ENCODE measurements around the gene ZSCAN10. TPM values are rescaled to one million over a fixed set of nuclear protein-coding genes. Genes with fewer than 3 reads are reported as not detected.

The ZSCAN10 gene
- total RNA-seq, 1 experiment from 2014 or later: not detected

DNA sequence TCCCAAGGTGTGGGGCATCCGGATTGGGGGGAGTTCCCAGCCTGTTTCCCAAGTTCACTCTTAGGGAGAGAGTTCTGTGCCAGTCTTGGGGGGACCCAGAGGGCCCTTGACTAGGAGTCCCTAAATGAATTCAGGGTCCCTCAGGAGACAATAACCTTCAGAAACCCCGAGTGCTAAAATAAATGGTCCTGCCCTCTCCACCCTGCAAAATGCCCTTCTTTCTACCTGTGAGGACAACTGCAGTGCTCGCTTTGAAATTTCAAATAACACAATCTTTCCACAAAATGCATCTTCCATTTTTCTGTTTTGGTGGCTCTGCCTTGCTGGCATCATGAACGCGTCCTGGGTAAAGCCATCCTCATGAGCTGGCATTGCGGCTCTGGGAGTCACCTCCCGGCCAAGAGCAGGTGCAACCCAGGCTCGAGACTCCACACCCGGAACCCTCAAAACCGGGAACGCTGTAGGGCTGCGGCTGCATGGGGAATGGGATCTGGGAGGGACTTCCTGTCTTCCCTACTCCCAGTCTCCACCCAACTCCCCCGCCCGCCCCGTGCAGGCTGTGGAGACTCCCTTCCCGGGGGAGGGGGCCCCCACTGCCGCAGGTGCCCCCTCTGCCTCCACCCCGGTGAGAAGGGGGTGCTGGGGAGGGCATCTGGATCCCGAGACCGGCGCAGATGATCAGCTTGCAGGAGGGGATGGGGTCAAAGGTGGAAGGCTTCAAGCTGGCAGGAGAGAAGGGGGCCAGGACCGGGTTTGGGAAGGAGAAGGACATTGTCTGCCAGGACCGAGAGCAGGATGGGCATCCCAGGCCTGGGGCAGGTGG, 13.2 kb upstream of the ZSCAN10 start, which contains the start of gene ZNF205:
Gene ZNF205, plus strand, starts transcription at position 529 of the 823 bp plus-strand sequence. CDS start 845 bp downstream, outside the sequence.
- Histone ChIP-seq H3K9me3 (replicated peaks) (no peaks in the 10 kb centered on the region), H3K27me3 (replicated peaks) (no peaks in the 10 kb centered on the region), H3K27ac (no peak within 1 kb of the TSS), H3K4me3 (peak within 1 kb of the TSS; percentile 55), H3K4me1 (replicated peaks) (peaks cover 20% of the 10 kb centered on the region), H3K36me3 (peaks cover 20% of the 10 kb centered on the region)
- DNase-seq (ENCODE audit: low read depth in 1 of 2, low spot score in 2 of 2): peak; percentile 52 to 76

DNA sequence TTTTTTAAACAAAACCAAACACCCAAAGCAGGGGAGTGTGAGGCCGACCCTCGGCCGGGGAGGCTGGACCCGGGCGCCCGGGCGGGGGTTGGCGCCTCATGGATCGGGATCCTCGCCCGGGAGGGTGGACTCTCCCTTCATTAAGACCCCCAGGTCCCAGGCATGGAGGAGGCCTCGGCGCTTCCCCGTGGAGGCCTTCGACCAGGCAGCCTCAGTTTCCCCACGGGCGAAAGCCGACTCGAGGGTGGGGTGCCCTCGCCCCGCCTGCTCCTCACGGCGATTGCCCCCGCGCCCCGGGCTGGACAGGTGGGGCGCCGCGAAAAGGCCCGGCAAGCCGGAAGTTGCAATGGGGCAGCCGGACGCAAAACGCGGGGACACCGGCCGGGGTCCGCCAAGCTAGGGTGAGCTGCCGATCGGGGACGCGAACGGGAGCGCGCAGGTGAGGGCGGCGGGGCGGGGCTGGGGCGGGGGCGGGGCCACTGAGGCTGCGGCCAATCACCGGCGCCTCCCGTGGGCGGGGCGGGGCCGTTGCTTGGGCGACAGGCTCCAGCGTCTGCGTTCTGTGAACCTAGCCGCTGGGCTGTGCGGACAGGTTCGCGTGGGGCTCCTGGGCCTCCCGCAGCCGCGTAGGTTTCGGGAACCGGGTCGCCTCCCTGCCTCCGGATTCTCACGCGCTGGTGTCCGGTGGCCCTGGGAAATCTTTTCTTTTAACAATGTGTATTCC, 7.3 kb upstream of the ZSCAN10 start:
- Histone ChIP-seq H3K9me3 (replicated peaks) (no peaks in the 10 kb centered on the region), H3K4me1 (replicated peaks) (peaks cover 7% of the 10 kb centered on the region), H3K27ac (no peak overlapping the region), H3K36me3 (no peaks in the 10 kb centered on the region), H3K27me3 (replicated peaks) (no peaks in the 10 kb centered on the region), H3K4me3 (peak overlapping the region; percentile 49)
- DNase-seq (ENCODE audit: low read depth in 1 of 2, low spot score in 2 of 2): peak; percentile 60 to 93

DNA sequence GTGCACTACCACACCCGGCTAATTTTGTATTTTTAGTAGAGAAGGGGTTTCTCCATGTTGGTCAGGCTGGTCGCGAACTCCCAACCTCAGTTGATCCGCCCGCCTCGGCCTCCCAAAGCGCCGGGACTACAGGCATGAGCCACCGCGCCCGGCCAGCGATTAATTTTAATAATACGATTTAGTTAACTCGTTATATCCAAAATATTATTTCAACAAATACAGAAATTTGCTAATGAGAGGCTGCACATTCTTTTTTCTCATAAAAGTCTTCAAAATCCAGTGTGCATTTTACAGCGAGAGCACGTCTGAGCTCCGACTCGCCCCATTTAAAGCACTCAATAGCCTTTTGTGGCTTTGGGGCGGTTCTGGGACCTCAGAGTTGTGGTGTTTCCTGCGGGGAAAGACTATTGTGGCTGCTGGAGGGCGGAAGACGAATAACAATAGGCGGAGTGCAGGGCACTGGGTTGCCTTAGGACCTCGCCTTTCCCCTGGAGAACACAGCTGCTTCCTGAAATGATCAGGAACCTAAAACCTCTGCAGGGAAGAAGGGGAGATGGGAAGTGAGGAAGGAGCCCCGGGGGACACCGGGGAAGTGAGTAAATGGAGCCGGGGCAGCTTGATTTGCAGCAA, 2.9 kb upstream of the ZSCAN10 start:
- Histone ChIP-seq H3K4me3 (no peak overlapping the region), H3K27me3 (replicated peaks) (no peaks in the 10 kb centered on the region)

DNA sequence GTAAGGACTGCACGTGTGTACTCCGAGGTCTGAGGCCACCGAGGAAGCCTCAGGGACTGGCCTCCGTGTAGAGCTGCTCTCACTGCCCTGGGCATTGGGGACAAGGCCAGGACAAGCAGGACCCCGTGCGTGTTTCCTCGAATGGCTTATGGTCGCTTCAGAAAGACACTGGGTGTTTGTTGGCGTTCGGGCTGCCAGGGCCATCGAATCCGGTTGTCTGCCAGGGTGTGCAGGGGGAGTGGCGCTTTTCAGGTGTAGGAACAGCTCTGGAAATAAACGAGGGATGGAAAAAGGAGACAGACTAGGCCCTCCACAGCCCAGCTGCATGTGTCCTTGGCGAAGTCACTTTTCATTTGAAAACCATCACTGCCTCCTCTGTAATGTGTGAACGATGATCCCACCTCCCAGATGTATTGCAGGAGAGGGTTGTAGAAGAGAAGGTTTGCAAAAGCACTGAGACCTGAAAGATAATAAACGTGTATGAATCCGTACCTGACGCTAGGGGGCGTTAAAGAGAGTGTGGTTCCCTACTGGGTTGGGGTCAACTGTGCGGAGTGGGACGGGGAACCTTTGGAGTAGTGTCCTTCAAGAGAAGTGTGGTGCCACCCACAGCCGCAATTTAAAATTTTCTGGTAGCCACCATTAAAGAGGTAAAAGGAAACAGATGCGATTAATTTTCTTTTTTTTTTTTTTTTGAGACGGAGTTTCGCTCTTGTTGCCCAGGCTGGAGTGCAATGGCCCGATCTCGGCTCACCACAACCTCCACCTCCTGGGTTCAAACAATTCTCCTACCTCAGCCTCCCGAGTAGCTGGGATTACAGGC, 2.1 kb upstream of the ZSCAN10 start:
- Histone ChIP-seq H3K27ac (no peak overlapping the region), H3K36me3 (no peaks in the 10 kb centered on the region), H3K4me1 (replicated peaks) (peaks cover 5% of the 10 kb centered on the region; the same call in 1 of the 2 replicates), H3K9me3 (replicated peaks) (no peaks in the 10 kb centered on the region), H3K27me3 (replicated peaks) (no peaks in the 10 kb centered on the region), H3K4me3 (no peak overlapping the region)
- DNase-seq (ENCODE audit: low read depth in 1 of 2, low spot score in 2 of 2): no peak

More for the DNA sequence above, 2.9 kb upstream of the ZSCAN10 start:
- Histone ChIP-seq H3K9me3 (replicated peaks) (no peaks in the 10 kb centered on the region), H3K4me1 (replicated peaks) (peaks cover 8% of the 10 kb centered on the region), H3K27ac (no peak overlapping the region), H3K36me3 (no peaks in the 10 kb centered on the region)
- DNase-seq (ENCODE audit: low read depth in 1 of 2, low spot score in 2 of 2): no peak

DNA sequence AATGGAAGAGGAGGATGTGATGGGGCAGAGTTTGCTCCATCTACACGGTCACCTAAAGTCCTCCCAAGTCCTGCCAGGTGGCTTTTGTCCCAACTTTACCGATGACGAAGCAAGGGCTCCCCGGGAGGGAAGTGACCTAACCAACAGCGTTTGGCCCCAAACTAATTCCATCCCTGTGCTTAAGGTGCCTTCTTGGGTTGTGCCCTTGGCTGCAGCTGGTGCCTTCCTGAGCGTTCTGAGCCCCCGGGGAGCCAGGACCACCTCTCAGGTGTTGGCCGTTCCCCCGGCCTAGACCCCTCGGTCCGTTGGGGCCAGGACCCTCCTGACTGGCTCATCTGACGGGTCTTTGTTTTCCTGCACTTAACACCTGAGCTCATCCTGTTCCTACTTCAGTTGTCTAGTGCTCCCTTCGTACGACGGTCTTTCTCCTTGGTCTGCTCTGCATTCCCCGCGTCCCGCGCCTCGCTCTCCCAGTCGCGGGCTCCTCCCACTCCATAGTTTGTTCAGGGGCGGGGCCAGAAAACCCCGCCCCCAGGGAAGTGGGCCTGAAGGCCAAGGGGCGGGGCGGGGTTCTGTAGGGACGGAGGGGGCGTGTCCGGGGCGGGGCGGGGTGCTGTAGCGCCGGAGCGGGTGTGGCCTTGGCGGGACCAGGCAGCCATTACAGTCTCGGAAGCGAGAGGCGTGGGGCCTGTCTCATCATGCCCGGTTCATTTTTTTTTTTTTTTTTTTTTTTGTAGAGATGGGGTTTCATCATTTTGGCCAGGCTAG, 822 bp upstream of the ZSCAN10 start:
- Histone ChIP-seq H3K27ac (no peak overlapping the region), H3K36me3 (no peaks in the 10 kb centered on the region), H3K4me3 (no peak overlapping the region), H3K27me3 (replicated peaks) (no peaks in the 10 kb centered on the region), H3K9me3 (replicated peaks) (no peaks in the 10 kb centered on the region), H3K4me1 (replicated peaks) (peaks cover 5% of the 10 kb centered on the region; the same call in 1 of the 2 replicates)
- peak; percentile 83 to 91 for DNase-seq (ENCODE audit: low read depth in 1 of 2, low spot score in 2 of 2)

DNA sequence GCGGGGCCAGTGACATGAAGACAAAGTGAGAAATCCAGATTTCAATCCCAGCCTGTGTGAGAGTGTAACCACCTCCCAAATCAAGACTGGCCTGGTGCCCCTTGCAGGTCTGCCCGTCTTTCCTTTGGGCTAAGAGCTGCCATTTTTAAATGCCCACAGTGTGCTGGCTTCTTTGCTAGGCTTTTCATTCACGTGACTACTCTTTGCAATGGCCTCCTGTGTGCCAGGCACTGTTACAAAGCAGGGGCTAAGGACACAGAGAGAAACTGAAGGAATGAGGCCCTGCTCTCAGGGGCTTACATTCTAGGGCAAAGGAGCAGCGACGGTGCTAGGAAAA, 269 bp upstream of the ZSCAN10 start:
- Histone ChIP-seq H3K36me3 (no peaks in the 10 kb centered on the region), H3K4me1 (replicated peaks) (peaks cover 5% of the 10 kb centered on the region; the same call in 1 of the 2 replicates), H3K9me3 (replicated peaks) (no peaks in the 10 kb centered on the region), H3K4me3 (no peak overlapping the region), H3K27ac (no peak overlapping the region), H3K27me3 (replicated peaks) (no peaks in the 10 kb centered on the region)
- DNase-seq (ENCODE audit: low read depth in 1 of 2, low spot score in 2 of 2): no peak

DNA sequence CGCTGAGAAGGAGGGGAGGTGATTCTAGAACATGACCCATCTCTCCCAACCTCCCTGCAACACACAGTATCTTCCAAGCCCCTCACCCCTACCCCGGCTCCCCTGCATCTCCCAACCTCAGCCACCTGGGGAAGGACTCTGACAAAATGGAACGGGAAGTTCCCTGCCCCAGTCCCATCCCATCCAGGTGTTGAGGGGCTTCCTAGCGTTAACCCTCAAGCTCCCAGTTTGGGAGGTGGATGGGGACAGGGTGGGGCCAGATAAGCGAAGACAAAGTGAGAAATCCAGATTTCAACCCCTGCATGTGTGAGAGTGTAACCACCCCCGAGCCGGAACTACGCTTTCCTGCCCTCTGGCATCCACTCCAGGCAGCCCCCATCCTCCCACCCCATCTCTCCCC, 1.8 kb downstream of the ZSCAN10 start:
- Histone ChIP-seq H3K9me3 (replicated peaks) (no peaks in the 10 kb centered on the region), H3K4me1 (replicated peaks) (peaks cover 5% of the 10 kb centered on the region; the same call in 1 of the 2 replicates), H3K27ac (no peak overlapping the region), H3K27me3 (replicated peaks) (no peaks in the 10 kb centered on the region), H3K36me3 (no peaks in the 10 kb centered on the region), H3K4me3 (no peak overlapping the region)
- DNase-seq (ENCODE audit: low read depth in 1 of 2, low spot score in 2 of 2): no peak

DNA sequence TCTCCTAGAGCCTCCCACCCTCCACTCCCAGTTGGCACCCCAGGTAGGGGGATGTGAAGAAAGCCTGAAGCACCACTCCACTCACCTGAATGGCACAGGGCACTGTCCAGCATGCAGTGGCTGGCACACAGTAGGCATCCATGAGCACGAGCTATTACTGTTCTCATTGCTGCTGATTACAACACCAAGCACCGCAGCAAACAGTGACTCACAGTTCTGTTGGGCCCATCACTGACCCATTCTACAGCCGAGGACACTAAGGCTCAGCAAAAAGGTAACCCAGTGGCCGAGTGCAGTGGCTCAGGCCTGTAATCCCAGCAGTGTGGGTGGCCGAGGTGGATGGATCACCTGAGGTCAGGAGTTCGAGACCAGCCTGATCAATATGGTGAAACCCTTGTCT, 2.7 kb downstream of the ZSCAN10 start:
- Histone ChIP-seq H3K27me3 (replicated peaks) (no peaks in the 10 kb centered on the region), H3K4me1 (replicated peaks) (peaks cover 5% of the 10 kb centered on the region; the same call in 1 of the 2 replicates), H3K36me3 (no peaks in the 10 kb centered on the region), H3K27ac (no peak overlapping the region), H3K4me3 (no peak overlapping the region), H3K9me3 (replicated peaks) (no peaks in the 10 kb centered on the region)
- DNase-seq (ENCODE audit: low read depth in 1 of 2, low spot score in 2 of 2): no peak

DNA sequence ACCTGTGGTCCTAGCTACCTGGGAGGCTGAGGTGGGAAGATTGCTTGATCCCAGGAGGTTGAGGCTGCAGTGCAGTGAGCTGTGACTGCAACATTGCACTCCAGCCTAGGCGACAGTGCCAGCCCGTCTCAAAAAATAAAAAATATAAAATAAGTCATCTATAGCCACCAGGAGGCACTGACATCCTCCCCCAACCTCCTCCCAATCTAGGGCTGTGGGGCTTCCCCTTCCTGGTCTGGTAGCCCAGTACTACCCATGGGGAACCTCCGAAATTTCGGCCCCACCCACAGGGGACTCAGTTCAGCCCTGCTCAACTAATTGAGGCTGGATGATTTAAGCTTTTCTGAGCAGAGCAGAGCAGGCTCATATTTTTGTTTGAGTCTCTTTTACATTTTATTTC, 3.2 kb downstream of the ZSCAN10 start:
- DNase-seq (ENCODE audit: low read depth in 1 of 2, low spot score in 2 of 2): no peak
- Histone ChIP-seq H3K9me3 (replicated peaks) (no peaks in the 10 kb centered on the region), H3K27ac (no peak overlapping the region), H3K4me3 (no peak overlapping the region), H3K36me3 (no peaks in the 10 kb centered on the region), H3K4me1 (replicated peaks) (peaks cover 5% of the 10 kb centered on the region; the same call in 1 of the 2 replicates), H3K27me3 (replicated peaks) (no peaks in the 10 kb centered on the region)

DNA sequence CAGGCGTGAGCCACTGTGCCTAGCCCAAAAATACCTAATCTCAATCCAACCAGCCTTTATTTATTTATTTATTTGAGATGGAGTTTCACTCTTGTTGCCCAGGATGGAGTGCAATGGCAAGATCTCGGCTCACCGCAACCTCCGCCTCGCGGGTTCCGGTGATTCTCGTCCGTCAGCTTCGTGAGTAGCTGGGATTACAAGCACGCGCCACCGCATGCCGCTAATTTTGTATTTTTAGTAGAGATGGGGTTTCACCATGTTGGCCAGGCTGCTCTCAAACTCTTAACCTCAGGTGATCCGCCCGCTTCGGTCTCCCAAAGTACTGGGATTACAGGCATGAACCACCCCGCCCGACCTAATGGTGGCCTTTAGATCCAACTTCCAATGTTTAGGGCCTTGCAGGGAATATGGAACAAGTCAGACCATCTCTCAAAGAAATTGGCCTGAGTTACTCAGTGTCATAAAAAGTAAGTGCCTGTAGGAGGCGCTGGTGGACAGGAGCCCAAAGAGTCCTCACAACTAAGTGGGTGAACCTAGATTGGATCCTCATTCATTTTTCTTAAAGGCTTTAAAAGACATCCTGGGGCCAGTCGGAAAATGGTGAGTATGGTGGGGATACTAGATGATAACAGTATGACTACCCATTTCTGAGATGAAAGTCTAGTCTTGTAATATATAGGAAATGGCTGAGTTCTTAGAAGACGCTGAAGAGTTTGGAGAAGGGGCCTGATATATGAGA, 4.6 kb downstream of the ZSCAN10 start:
- peak in 1 of 2 experiments; percentile 10 for DNase-seq (ENCODE audit: low read depth in 1 of 2, low spot score in 2 of 2)
- H3K27me3 ChIP-seq (replicated peaks): no peaks in the 10 kb centered on the region

DNA sequence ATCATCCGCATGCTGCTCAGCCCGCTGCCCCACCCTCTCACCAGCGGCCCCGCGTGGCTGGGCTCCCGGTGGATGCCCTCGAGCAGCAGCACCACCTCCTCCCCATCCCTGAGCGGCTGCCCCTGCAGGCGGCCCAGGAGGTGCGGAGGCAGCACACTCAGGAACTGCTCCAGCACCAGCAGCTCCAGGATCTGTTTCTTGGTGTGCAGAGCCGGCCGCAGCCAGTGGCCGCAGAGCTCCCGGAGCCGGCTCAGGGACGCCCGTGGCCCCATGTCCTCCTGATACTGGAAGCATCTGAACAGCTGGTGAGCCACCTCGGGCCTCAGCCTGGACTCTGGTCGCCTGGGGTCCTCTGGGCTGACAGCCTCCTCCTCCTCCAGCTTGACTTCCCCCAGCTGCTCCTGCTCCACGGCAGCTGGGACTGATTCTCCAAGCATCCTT, 6.6 kb downstream of the ZSCAN10 start:
- H3K4me3 ChIP-seq: no peak overlapping the region
- no peaks in the 10 kb centered on the region for H3K9me3 ChIP-seq (replicated peaks)
- H3K36me3 ChIP-seq: no peaks in the 10 kb centered on the region
- no peak for DNase-seq (ENCODE audit: low read depth in 1 of 2, low spot score in 2 of 2)
- H3K27ac ChIP-seq: no peak overlapping the region
- no peaks in the 10 kb centered on the region for H3K4me1 ChIP-seq (replicated peaks)
- H3K27me3 ChIP-seq (replicated peaks): no peaks in the 10 kb centered on the region

More for the DNA sequence above, 4.6 kb downstream of the ZSCAN10 start:
- Histone ChIP-seq H3K36me3 (no peaks in the 10 kb centered on the region), H3K4me3 (no peak overlapping the region), H3K9me3 (replicated peaks) (no peaks in the 10 kb centered on the region), H3K27ac (no peak overlapping the region), H3K4me1 (replicated peaks) (no peaks in the 10 kb centered on the region)

DNA sequence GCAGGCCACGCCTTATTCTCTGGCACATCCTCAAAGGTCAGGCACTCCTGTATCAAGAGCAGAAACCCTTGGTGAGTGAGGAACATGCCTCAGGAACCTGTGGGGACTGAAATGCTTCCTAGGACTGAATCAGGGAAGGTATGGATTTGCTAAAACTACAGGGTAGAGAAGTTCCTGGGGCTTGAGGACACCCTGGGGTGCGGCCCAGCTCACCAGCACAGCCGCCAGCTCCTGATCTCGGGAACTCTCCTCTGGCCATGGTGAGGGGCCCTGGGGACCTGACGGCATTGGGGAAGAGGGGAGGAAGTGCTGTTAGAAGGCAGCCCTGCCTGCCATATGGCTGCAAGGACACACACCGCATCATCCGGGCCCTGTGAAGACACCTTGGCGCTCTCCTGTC, 7.5 kb downstream of the ZSCAN10 start:
- Histone ChIP-seq H3K27me3 (replicated peaks) (no peaks in the 10 kb centered on the region), H3K4me3 (no peak overlapping the region), H3K9me3 (replicated peaks) (no peaks in the 10 kb centered on the region), H3K4me1 (replicated peaks) (no peaks in the 10 kb centered on the region), H3K36me3 (no peaks in the 10 kb centered on the region), H3K27ac (no peak overlapping the region)
- no peak for DNase-seq (ENCODE audit: low read depth in 1 of 2, low spot score in 2 of 2)
